HG03571 (cell line): ENCODE results near the gene TAF4B.
"Not testable (repeated sequence)": the region's sequence is repeated elsewhere in the genome, so short reads cannot be mapped to it uniquely, and the experiment has no call there.

Experiments
- ATAC-seq: cut with Tn5 transposase; IDR thresholded peaks from one replicate; pipeline ENCODE4 v1.9.1; 2021; ENCODE audit not compliant: unreplicated experiment

TAF4B gene

DNA sequence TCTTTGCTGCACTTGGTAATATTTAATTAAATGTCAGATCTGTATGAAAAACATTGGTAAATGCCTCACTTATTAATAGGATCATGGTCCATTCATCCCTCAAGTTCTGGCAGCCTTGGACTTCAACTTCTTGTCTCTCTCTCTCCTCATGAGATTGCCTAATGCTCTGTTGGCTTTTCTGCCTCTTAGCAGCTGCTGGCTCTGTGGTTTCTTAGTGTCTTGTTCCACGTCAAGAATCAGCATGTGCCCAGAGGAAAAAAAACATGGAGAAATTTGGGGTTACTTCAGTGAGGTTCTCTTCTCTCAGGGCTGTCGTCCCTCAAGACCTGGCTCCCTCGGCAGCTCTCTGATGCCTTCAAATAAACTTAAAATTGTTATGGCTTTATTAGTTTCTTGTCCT is 75.4 kb downstream of the TAF4B start:
- ATAC-seq = no peak

DNA sequence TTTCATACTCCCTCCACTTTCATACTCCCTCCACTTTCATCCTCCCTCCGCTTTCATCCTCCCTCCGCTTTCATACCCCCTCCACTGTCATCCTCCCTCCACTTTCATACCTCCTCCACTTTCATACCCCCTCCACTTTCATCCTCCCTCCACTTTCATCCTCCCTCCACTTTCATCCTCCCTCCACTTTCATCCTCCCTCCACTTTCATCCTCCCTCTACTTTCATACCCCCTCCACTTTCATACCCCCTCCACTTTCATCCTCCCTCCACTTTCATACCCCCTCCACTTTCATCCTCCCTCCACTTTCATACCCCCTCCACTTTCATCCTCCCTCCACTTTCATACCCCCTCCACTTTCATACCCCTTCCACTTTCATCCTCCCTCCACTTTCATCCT is 77.0 kb downstream of the TAF4B start:
- ATAC-seq = not testable (repeated sequence)

DNA sequence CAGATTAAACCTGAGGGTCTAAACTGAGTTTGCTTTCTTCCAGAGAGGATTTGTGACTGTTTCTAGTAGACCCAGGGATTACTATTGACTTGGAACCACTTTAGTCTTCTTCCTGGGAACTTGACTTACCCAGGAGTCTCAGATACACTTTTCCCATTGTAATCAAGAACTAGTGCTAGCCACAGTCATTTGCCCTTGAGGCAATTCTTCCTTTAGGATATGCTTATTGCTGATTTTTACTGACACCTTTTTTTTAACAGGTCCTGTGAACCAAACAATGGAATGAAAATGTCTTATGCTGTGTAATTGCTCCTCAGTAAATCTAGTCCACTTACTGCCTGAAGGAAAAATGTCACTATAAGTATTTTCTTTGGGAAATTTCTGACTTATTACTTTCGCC is 78.3 kb downstream of the TAF4B start:
- no peak for ATAC-seq

DNA sequence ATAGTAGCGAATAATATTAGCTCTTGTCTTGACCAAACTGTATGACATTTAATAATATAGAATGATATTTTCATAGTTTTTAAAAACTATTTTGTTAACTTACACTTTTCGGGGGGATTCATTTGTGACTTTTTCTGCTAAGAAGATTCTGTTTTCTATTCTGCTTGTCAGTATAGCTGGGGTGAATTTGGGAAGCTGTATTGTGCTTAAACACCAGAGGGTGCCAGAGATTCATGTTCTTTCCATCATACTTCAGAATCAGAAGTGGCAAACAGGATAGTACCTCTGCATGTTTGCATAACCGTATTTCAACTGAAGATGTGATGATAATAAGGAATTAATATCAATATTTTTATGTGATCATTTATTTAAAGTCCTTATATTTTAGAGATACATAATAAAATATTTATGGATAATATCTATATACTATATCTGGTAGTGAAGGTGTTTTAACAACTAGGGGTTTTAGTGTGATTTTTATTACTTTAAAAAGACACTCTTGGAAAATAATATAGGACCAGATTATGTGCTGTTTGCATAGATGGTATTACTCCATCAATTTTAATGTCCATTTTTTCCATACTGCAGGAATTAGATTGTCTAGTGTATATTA is 81.0 kb downstream of the TAF4B start:
- ATAC-seq = no peak

DNA sequence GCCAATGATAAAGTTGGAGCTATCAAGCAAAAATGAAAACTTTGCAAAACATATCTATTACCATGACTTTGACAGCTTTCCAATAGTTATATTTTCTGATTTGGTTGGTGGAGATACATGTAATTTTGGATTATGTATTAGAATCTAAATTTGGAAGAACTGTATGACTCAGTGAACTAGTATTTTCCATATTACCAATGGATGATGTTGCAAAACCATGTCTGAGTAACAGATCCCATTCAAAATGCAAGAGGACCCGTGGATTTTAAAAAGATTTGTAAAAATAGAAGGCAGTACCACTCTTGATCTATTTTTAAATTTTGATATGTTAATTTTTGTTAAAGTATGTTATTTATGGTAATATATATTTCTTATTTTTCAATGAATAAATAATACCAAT is 83.0 kb downstream of the TAF4B start:
- ATAC-seq = no peak

DNA sequence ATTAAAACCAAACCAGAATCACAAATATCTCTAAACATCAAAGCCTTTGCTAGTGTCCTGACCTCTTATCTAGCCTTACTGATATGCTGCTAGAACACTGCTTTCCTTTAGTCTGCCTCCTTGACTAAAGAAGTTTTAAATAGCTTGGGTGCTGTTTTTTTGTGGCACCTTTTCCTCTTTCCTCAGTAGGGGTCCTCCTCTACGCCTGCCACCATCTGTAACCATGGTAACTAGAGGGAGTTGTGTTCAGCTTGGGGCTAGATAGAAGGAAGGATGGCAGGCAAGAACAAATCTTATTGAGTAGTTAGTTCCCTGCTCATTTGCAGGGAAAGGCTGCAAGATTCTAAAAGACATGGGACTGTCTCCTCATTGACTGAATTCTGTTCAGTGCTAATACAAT is 86.0 kb downstream of the TAF4B start:
- no peak for ATAC-seq

DNA sequence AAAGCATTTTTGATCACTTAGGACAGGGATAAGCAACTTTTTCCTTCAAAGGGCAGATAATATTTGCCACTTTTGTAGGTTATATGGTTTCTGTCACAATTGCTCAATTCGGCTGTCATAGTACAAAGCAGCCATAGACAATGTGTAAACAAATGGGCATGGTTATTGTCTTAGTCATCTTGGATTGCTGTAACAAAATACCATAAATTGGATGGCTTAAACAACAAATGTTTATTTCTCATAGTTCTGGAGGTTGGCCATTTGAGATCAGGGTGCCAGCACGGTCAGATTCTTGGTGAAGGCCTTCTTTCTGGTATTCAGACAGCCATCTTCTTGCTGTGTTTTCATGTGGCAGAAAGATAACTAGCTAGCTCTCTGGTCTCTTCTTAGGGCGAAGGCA is 91.2 kb downstream of the TAF4B start:
- ATAC-seq = no peak

DNA sequence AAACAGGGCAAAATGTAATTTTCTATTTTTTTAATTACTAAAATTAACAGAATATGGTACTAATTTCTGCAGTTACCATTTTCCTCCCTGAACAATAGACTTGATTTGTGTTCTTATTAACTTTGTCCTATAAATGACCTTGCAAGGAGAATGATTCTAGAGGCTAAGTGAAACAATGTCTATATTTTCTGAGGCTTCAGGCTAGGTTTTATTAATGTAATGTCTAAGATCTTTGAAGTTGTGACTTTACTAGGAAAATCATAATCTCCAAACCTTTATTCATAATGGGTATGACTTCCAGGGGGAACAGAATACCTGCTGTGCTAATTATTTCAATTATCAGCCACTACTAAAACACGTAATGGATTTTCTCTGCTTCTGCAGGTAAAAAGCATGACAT is 94.4 kb downstream of the TAF4B start:
- ATAC-seq = no peak

DNA sequence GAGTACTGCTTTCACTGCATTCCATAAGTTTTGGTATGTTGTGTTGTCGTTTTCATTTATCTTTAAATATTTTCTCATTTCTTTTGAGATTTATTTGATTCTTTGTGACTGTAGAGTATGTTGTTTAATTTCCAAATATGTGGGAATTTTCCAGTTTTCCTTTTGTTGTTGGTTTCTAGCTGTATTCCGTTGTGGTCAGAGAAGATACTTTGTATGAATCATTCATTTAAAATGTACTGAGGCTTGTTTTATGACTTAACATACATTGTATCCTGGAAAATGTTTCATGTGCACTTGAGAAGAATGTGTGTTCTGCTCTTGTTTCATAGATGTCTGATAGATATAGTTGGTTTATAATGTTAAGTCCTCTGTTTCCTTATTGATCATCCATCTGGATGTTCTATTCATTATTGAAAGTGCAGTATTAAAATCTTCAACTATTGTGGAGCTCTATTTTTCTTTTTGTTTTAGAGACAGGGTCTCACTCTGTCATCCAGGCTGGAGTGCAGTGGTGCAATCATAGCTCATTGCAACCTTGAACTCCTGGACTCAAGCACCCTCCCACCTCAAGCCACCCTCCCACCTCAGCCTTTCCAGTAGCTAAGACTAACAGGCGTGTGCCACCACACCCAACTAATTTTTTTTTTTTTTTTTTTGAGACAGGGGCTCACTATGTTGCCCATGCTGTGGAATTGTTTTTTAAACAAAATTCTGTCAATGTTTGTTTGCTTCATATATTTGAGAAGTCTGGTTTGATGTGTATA is 96.8 kb downstream of the TAF4B start:
- no peak for ATAC-seq

DNA sequence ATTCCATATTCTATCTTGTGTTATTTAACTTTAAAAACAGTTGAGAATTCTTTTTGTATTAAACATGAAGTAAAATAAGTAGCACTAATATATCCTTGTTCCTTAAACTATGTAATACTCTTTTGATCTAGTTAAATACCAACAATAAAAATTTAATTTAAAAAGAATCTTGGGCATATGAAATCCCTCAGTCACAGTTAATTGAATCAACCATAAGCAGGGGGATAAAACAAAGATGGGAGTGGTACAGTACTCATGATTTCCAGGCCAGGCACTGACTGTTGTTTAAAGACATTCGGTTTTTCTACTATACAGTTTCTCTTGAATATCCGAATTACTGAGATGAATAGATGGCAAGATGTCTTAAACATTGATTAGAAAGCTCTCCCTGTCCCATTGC is 99.5 kb downstream of the TAF4B start:
- no peak for ATAC-seq

DNA sequence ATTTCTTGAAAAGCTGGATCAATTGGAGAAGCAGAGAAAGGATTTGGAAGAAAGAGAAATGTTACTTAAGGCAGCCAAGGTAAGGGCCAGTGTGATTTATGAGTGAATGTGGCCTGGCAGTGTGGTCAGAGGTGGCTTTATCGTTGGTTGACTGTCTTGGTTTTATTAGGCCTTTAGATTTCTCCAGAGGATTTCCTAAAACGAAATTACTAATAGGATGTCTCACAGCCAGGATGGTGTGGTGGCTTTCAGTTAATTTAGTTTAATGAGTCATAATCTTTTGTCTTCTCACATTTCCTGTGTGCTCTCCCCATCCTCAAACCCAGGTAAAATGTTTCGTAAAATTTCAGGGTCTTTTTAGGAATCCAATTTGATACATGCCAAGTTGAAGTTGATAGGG is 100.8 kb downstream of the TAF4B start:
- ATAC-seq = no peak

DNA sequence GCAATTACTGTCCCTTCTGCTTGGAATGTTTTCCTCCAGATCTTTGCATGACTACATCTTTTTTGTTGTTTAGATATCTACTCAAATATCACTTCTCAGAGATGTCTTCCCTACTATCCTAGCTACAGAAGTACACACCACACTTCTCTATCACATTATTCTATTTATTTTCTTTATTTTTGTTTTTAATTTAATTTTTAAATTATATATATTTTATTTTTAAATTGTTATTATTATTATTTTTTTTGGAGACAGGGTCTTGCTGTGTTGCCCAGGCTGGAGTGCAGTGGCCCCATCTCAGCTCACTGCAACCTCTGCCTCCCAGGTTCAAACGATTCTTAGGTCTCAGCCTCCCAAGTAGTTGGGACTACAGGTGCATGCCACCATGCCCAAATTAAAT is 106.7 kb downstream of the TAF4B start:
- ATAC-seq = no peak

DNA sequence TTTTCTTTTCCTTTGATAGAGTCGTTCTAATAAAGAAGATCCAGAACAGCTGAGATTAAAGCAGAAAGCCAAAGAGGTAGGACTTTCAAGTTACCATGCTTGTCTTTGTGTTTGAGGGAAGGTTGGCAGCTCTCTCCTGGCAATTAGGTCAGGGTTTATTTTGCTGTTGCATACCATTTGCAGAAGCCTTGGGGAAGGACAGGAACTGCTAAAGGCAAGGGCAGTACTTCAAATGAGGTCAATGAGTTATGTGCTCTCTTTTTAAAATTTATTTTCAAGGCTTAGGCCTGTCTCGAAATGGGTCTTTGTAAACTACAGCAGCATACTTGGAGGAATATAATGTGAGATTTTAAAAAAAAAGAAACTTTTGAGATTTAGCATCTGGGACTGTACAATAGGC is 108.9 kb downstream of the TAF4B start:
- no peak for ATAC-seq

DNA sequence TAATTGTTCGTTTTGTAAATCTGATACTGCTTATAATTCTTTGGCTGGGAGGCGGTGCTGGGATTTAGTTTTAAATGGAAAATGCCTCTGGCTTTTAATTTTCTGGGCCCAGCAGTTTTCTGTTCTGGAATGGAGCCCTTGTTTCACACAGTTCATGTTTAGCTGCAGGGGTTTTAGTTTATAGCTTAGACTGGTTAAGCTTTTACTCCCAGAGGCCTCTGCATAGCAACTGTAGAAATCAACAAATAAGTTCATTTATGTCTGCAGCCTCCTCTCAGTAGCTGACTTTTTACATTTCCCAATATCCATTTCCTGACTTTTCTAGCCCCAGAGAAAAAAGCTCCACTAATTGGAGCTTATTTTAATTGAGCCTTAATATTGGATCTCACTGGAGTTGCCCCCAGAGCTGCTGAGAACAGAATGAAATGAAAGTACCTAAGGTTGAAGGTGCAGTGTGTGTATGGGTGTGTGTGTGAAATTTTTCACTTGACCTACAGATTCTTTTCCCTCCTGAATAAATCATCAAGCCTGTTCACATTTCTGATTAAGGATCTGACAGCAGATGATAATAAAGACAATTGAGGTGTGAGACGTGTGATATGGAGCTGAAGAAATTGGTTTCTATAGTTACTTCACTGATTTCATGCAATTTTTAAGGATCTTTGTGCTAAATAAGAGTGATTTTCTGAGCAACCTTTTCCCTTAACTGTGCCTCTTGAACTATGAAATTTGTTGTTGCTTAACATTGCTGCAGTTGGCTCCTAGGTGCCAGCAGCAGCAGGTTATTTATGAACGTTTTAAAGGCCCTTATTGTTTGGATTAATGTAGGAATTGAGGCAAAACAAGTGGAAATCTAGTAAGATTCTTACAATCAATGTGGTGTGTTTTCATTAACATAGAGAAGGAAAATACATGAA is 109.6 kb downstream of the TAF4B start:
- ATAC-seq = no peak

DNA sequence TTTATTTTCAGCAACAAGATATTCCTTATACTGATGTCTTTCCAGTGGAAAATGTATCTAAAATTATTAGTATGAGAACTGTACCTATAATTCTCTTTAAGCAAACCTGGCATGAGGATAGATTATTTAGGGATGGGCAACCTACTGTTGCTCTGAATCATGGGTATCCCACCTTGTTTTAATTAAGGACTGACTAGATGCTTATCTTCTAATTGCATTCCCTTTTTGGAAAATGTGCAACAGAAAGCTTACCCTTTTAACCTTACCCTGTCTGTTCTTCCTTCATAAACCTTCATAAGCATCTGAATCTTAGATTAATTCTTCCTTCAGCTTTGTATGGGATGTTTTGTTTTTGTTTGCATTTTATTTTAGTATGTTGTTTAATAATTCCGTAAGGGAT is 110.3 kb downstream of the TAF4B start:
- no peak for ATAC-seq

DNA sequence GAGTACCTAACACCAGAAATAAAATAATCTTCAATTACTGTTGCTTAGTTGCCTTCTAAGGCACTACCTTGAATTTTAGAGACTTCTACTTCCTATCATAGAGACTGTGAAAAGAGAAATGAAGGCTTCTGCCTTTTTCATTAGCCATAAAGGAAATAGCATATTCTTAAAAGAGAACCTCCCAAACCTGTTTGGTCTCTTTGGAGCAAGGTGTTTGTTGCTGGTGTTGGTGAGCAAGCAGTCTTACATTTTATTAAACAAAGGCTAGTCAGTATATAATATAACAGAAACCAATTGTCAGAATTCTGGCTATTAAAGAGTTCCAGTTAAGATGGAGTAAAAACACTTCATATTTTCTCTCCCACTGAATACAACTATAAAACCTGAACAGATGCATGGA is 116.4 kb downstream of the TAF4B start:
- ATAC-seq = no peak

DNA sequence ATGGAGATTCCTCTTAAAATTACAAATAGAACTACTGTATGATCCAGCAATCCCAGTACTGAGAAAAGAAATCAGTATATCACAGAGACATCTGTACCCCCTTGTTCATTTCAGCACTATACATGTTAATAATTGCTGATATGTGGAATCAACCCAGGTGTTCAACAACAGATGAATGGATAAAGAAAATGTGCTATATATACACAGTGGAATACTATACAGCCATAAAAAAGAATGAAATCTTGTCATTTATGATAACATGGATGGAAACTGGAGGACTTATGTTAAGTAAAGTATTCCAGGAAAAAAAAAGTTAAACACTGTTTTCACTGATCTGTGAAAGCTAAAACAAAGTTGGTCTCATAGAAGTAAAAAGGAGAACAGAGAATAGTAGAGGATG is 124.7 kb downstream of the TAF4B start:
- ATAC-seq = no peak

DNA sequence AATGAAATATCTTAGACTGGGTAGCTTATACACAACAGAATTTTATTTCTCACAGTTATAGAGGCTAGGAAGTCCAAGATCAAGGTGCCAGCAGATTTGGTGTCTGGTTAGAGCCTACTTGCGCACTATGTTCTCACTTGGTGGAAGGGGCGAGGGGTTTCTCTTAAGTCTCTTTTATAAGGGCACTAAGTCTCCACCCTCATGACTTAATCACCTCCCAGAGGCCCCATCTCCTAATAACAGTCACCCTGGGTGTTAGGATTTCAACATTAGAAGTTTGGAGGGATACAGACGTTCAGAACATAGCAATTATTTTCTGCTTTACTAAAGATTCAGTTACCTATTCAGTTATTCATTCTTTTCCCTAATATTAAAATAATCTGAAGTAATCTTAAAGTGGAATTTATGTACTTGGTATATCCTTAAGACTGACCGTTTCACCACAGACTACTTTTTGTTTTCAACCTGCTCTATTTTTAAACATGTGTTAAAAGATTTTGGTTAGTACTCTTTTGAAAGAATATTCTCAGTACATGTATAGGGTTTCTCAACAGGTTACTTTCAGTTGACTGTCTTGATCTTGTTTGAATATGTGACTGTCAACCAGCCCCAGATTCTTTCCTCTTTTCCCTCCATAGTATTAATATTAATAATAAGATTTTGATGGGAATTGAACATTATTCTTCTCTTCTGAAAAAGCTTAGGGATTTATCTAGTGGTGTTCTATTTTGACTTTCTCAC is 130.0 kb downstream of the TAF4B start:
- ATAC-seq = no peak

DNA sequence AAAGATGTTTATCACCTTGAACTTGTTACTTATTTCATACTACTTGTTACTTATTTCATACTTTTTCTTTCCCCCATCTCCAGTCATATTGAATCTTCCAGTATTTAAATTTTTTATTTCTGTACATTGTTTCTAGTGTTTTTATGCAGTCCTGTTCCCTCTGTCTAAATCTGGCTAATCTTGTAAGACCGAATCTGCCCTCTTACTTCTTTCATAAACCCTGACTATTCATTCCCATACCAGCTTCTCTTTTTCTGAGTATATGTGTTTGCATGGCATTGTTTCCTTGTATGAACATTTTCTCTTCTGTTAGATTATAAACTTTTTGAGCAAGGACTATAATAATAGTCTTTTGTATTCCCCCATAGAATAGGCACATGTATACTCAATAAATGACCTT is 131.7 kb downstream of the TAF4B start:
- no peak for ATAC-seq

DNA sequence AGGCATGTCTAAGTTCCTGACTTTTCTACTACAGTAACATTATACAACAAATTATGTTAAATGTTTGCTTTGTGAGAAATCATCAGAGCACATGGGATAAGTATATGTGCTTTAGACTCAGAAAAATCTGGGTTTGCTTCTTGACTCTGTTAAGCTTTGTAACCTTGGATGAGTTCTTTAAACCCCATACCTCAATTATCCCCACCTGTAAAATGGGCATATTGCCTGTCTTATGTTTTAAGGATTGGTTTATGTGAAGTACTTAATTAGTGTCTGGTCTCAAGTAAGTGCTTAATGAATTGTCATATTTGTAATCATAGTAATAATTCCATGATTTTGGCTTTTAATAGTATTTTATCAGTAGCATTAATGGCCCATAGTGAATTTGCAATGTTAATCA is 135.8 kb downstream of the TAF4B start:
- ATAC-seq = no peak

DNA sequence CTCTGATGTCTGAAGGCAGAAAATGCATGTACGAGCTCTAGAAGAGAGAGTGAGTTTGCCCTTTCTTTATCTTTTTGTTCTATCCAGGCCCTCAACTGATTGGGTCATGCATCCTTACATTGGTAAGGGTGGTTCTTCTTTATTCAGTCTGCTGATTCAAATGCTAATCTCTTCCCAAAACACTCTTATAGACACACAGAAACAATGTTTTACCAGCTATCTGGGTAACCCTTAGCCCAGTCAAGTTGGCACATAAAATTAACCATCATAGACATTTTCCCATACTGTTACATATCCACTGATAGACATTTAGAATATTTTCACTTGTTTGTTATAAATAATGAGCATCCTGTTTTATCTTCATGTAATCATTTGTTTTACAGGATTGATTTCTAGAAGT is 141.2 kb downstream of the TAF4B start:
- no peak for ATAC-seq
